Pons (tissue), 1 donor: Measurements from ENCODE around the gene DDX5.
"Not testable (repeated sequence)": the region's sequence is repeated elsewhere in the genome, so short reads cannot be mapped to it uniquely, and the experiment has no call there.

Experiments
- DNase-seq: peaks from one replicate; pipeline ENCODE4 v3.0.0-alpha.2; 2016; ENCODE audit warnings: low spot score

DDX5 gene

GRCh38 chr17:64507413-64507782 lies 1.3 kb upstream of the DDX5 start:
- peak; percentile 83 for DNase-seq

GRCh38 chr17:64506576-64507412 lies 705 bp upstream of the DDX5 start, which contains the start of gene CEP95:
TSS of gene CEP95 (plus strand) at chr17:64506977. CDS start at chr17:64507098, 121 bp downstream.
- peak; percentile 95 for DNase-seq

- peak; percentile 85 for DNase-seq
Measured at GRCh38 chr17:64505340-64506200, 519 bp downstream of the DDX5 start.

GRCh38 chr17:64504769-64505339 lies 1.2 kb downstream of the DDX5 start:
- DNase-seq: peak; percentile 62

- no peak for DNase-seq
Measured at GRCh38 chr17:64503821-64504768, 2.0 kb downstream of the DDX5 start.

GRCh38 chr17:64503341-64503740 lies 2.7 kb downstream of the DDX5 start:
- no peak for DNase-seq

- DNase-seq: no peak
Measured at GRCh38 chr17:64502809-64503208, 3.3 kb downstream of the DDX5 start.

GRCh38 chr17:64502021-64502420 lies 4.1 kb downstream of the DDX5 start:
- no peak for DNase-seq

- DNase-seq: no peak
Measured at GRCh38 chr17:64500862-64501765, 5.0 kb downstream of the DDX5 start.

GRCh38 chr17:64500487-64500859 lies 5.6 kb downstream of the DDX5 start:
- no peak for DNase-seq

GRCh38 chr17:64499805-64500486 lies 6.1 kb downstream of the DDX5 start:
- no peak for DNase-seq

- no peak for DNase-seq
Measured at GRCh38 chr17:64498308-64499203, 7.5 kb downstream of the DDX5 start.

GRCh38 chr17:64497565-64498035 lies 8.5 kb downstream of the DDX5 start:
- no peak for DNase-seq

GRCh38 chr17:64496786-64497564 lies 9.1 kb downstream of the DDX5 start, which contains the start of gene POLG2:
TSS of gene POLG2 (minus strand) at chr17:64497054. CDS start at chr17:64496968, 86 bp downstream.
- peak; percentile 86 for DNase-seq

GRCh38 chr17:64496348-64496785 lies 9.7 kb downstream of the DDX5 start:
- DNase-seq: no peak

GRCh38 chr17:64495300-64495699 lies 10.8 kb downstream of the DDX5 start:
- not testable (repeated sequence) for DNase-seq

GRCh38 chr17:64494121-64494520 lies 12.0 kb downstream of the DDX5 start:
- no peak for DNase-seq
